ENCODE measurements around the gene SP4.

SP4 gene

GRCh38 chr7:21463524-21463923 lies 35.6 kb downstream of the SP4 start:
- TF ChIP-seq ZFP3 (CRISPR knock-in tag; IDR thresholded peaks at IDR 0.05): no peak
- TF ChIP-seq GLIS3 (CRISPR knock-in tag; IDR thresholded peaks at IDR 0.05): no peak
- no peak for TF ChIP-seq ZNF565 (CRISPR knock-in tag; conservative IDR thresholded peaks at IDR 0.05; ENCODE audit: low read depth)
- TF ChIP-seq SNAI2 (CRISPR knock-in tag; IDR thresholded peaks at IDR 0.05): no peak
- TF ChIP-seq CSRNP3 (CRISPR knock-in tag; IDR thresholded peaks at IDR 0.05): no peak
- TF ChIP-seq ZFP30 (CRISPR knock-in tag; IDR thresholded peaks at IDR 0.05): no peak
- TF ChIP-seq ESRRG (CRISPR knock-in tag; IDR thresholded peaks at IDR 0.05): no peak
- TF ChIP-seq BACH2 (CRISPR knock-in tag; IDR thresholded peaks at IDR 0.05; ENCODE audit: borderline replicate concordance): no peak
- TF ChIP-seq CREB5 (CRISPR knock-in tag; IDR thresholded peaks at IDR 0.05; ENCODE audit: low read depth): no peak
- no peak for TF ChIP-seq PATZ1 (CRISPR knock-in tag; IDR thresholded peaks at IDR 0.05; ENCODE audit: borderline replicate concordance)
- TF ChIP-seq OSR1 (CRISPR knock-in tag; IDR thresholded peaks at IDR 0.05): no peak
- TF ChIP-seq ZNF8 (CRISPR knock-in tag; IDR thresholded peaks at IDR 0.05): no peak
- no peak for TF ChIP-seq POU6F1 (CRISPR knock-in tag; IDR thresholded peaks at IDR 0.05; ENCODE audit: borderline replicate concordance, low read depth)
- no peak for ATAC-seq

- TF ChIP-seq CSRNP3 (CRISPR knock-in tag; IDR thresholded peaks at IDR 0.05) (no peak), TCF4 (CRISPR knock-in tag; IDR thresholded peaks at IDR 0.05; ENCODE audit: borderline replicate concordance) (no peak), ARNTL (CRISPR knock-in tag; IDR thresholded peaks at IDR 0.05; ENCODE audit: borderline replicate concordance, low read depth) (no peak), PATZ1 (CRISPR knock-in tag; IDR thresholded peaks at IDR 0.05; ENCODE audit: borderline replicate concordance) (no peak), CSDC2 (CRISPR knock-in tag; IDR thresholded peaks at IDR 0.05) (no peak), ZFP3 (CRISPR knock-in tag; IDR thresholded peaks at IDR 0.05) (no peak), CREB5 (CRISPR knock-in tag; IDR thresholded peaks at IDR 0.05; ENCODE audit: low read depth) (no peak), ESRRG (CRISPR knock-in tag; IDR thresholded peaks at IDR 0.05) (no peak)
- ATAC-seq: no peak
These were observed 41.1 kb downstream of the SP4 start for GRCh38 chr7:21468969-21469368.

GRCh38 chr7:21469894-21470293 lies 42.0 kb downstream of the SP4 start:
- ATAC-seq: no peak

More at GRCh38 chr7:21469894-21470293, 42.0 kb downstream of the SP4 start:
- TF ChIP-seq OSR1 (CRISPR knock-in tag; IDR thresholded peaks at IDR 0.05) (no peak), SNAI2 (CRISPR knock-in tag; IDR thresholded peaks at IDR 0.05) (no peak), ZFP30 (CRISPR knock-in tag; IDR thresholded peaks at IDR 0.05) (no peak), ZNF8 (CRISPR knock-in tag; IDR thresholded peaks at IDR 0.05) (no peak), CSRNP3 (CRISPR knock-in tag; IDR thresholded peaks at IDR 0.05) (no peak), TCF4 (CRISPR knock-in tag; IDR thresholded peaks at IDR 0.05; ENCODE audit: borderline replicate concordance) (no peak), TOX (CRISPR knock-in tag; IDR thresholded peaks at IDR 0.05; ENCODE audit: borderline replicate concordance) (no peak), CREB5 (CRISPR knock-in tag; IDR thresholded peaks at IDR 0.05; ENCODE audit: low read depth) (no peak)

Data from SK-N-SH treated with all-trans-retinoic acid at 6 μM for 48 hours (cell line).